ENCODE measurements around the gene DMTF1.
A peak's percentile ranks its signal among the peaks of the same experiment; 100 is the strongest.
"Not testable (repeated sequence)": the region's sequence is repeated elsewhere in the genome, so short reads cannot be mapped to it uniquely, and the experiment has no call there.

The DMTF1 gene

GRCh38 chr7:87192784-87193487 lies 40.7 kb downstream of the DMTF1 start:
- FAIRE-seq (peak; percentile 8), DNase-seq (ENCODE audit: insufficient read length, low spot score) (no peak)

- no peak for FAIRE-seq
- no peak for DNase-seq (ENCODE audit: insufficient read length, low spot score)
These were observed 41.7 kb downstream of the DMTF1 start for GRCh38 chr7:87193912-87194311.

- FAIRE-seq, result no peak
- DNase-seq (ENCODE audit: insufficient read length, low spot score), result no peak
These were observed 47.0 kb downstream of the DMTF1 start for GRCh38 chr7:87199241-87199640.

GRCh38 chr7:87199700-87200450 lies 47.6 kb downstream of the DMTF1 start:
- FAIRE-seq, result peak; percentile 71

GRCh38 chr7:87202208-87202607 lies 50.0 kb downstream of the DMTF1 start:
- FAIRE-seq, result peak; percentile 47

More at GRCh38 chr7:87199700-87200450, 47.6 kb downstream of the DMTF1 start:
- DNase-seq (ENCODE audit: insufficient read length, low spot score), result no peak

GRCh38 chr7:87202705-87203104 lies 50.5 kb downstream of the DMTF1 start:
- no peak for DNase-seq (ENCODE audit: insufficient read length, low spot score)
- FAIRE-seq, result no peak

More at GRCh38 chr7:87202208-87202607, 50.0 kb downstream of the DMTF1 start:
- no peak for DNase-seq (ENCODE audit: insufficient read length, low spot score)

GRCh38 chr7:87203929-87204328 lies 51.7 kb downstream of the DMTF1 start:
- not testable (repeated sequence) for DNase-seq (ENCODE audit: insufficient read length, low spot score); FAIRE-seq

- FAIRE-seq, result no peak
- DNase-seq (ENCODE audit: insufficient read length, low spot score), result no peak
These were observed 52.7 kb downstream of the DMTF1 start for GRCh38 chr7:87204933-87205332.

- FAIRE-seq, result not testable (repeated sequence)
These were observed 53.4 kb downstream of the DMTF1 start for GRCh38 chr7:87205701-87206100.

GRCh38 chr7:87206361-87206760 lies 54.1 kb downstream of the DMTF1 start:
- DNase-seq (ENCODE audit: insufficient read length, low spot score), result no peak
- FAIRE-seq, result no peak

More at GRCh38 chr7:87205701-87206100, 53.4 kb downstream of the DMTF1 start:
- not testable (repeated sequence) for DNase-seq (ENCODE audit: insufficient read length, low spot score)

- DNase-seq (ENCODE audit: insufficient read length, low spot score) (no peak), FAIRE-seq (no peak)
These were observed 57.2 kb downstream of the DMTF1 start for GRCh38 chr7:87209295-87209924.

- no peak for FAIRE-seq
- no peak for DNase-seq (ENCODE audit: insufficient read length, low spot score)
These were observed 58.3 kb downstream of the DMTF1 start for GRCh38 chr7:87210506-87210905.

GRCh38 chr7:87212498-87212897 lies 60.2 kb downstream of the DMTF1 start:
- no peak for DNase-seq (ENCODE audit: insufficient read length, low spot score)
- no peak for FAIRE-seq

GRCh38 chr7:87213252-87213651 lies 61.0 kb downstream of the DMTF1 start:
- FAIRE-seq (no peak), DNase-seq (ENCODE audit: insufficient read length, low spot score) (no peak)

GRCh38 chr7:87213811-87214210 lies 61.6 kb downstream of the DMTF1 start:
- DNase-seq (ENCODE audit: insufficient read length, low spot score) (no peak), FAIRE-seq (peak; percentile 82)

- DNase-seq (ENCODE audit: insufficient read length, low spot score) (no peak), FAIRE-seq (no peak)
These were observed 62.8 kb downstream of the DMTF1 start for GRCh38 chr7:87215046-87215445.

GRCh38 chr7:87216701-87217508 lies 64.7 kb downstream of the DMTF1 start:
- FAIRE-seq (peak; percentile 98), DNase-seq (ENCODE audit: insufficient read length, low spot score) (no peak)

GRCh38 chr7:87217983-87218653 lies 65.9 kb downstream of the DMTF1 start:
- DNase-seq (ENCODE audit: insufficient read length, low spot score), result no peak

GRCh38 chr7:87218796-87219544 lies 66.7 kb downstream of the DMTF1 start:
- FAIRE-seq, result peak; percentile 84
- no peak for DNase-seq (ENCODE audit: insufficient read length, low spot score)

More at GRCh38 chr7:87217983-87218653, 65.9 kb downstream of the DMTF1 start:
- peak; percentile 84 for FAIRE-seq
